ENCODE data around the gene NAALADL2.

Gene NAALADL2

DNA sequence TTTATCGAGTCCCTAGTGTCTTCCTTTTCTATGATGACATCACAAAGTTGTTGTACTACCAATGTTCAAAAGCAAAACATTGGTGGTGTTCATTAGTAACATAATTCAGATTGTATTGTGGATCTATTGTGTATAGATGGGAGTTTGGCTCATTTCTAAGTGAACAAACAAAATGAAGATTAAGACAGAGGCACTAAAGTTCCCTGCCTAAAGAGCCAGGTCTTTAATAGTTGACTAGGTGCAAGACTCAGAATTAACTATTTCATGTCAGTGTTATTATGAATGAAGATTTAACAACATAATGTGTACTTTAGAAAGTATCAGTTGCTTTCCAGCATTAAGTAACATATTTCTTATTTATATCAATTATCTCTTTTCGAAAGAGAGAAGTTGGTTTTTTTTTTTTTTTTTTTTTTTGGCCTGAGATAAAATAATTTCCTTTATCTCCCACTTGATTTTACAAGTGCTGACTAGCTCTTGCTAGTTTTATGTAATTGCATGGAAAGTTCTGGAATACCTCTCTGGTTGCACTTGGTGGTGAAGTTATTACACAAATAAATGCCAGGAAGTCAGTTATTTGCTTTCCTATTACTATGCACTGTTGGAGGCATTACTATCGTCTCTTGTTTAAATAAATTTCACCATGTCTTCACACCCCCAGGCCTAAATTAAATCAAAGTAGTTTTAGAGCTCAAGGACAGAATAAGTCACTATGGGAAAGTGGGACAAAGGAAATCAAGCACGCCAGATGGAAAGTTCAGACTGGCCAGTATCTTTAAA is 48.7 kb downstream of the NAALADL2 start:
- Histone ChIP-seq H3K27me3 (ENCODE audit: insufficient read depth, low read length, poor library complexity) (no peaks in the 10 kb centered on the region), H3K36me3 (ENCODE audit: insufficient read depth, low read length) (no peaks in the 10 kb centered on the region), H3K4me3 (ENCODE audit: low read depth in 1 of 2, low read length in 2 of 2) (no peak overlapping the region), H3K79me2 (ENCODE audit: insufficient read depth, low read length) (no peaks in the 10 kb centered on the region), H3K27ac (ENCODE audit: low read length) (no peak overlapping the region), H3K9me3 (ENCODE audit: insufficient read depth, low read length, severe bottlenecking) (no peaks in the 10 kb centered on the region), H3K4me1 (ENCODE audit: insufficient read depth, low read length) (no peaks in the 10 kb centered on the region), H3K4me2 (ENCODE audit: insufficient read depth, low read length) (no peak overlapping the region), H3K9ac (ENCODE audit: low read depth, low read length) (no peak overlapping the region), H2AFZ (ENCODE audit: low read depth, low read length) (no peak overlapping the region), H4K20me1 (ENCODE audit: insufficient read depth, low read length) (no peaks in the 10 kb centered on the region)
- DNase-seq (no peak), ATAC-seq (ENCODE audit: insufficient read depth, low read depth) (no peak)
- no peak for TF ChIP-seq CTCF (IDR thresholded peaks at IDR 0.05; ENCODE audit: borderline replicate concordance, extremely low read depth, low read length, poor library complexity, severe bottlenecking)
- TF ChIP-seq EZH2 (IDR thresholded peaks at IDR 0.05; ENCODE audit: borderline replicate concordance, low read depth, low read length, severe bottlenecking), result no peak

- H2AFZ ChIP-seq (ENCODE audit: low read depth, low read length), result no peak overlapping the region
- H3K4me2 ChIP-seq (ENCODE audit: insufficient read depth, low read length), result no peak overlapping the region
- H3K79me2 ChIP-seq (ENCODE audit: insufficient read depth, low read length), result no peaks in the 10 kb centered on the region
- DNase-seq (no peak), ATAC-seq (ENCODE audit: insufficient read depth, low read depth) (no peak)
- H3K27ac ChIP-seq (ENCODE audit: low read length), result no peak overlapping the region
- H3K36me3 ChIP-seq (ENCODE audit: insufficient read depth, low read length), result no peaks in the 10 kb centered on the region
- no peaks in the 10 kb centered on the region for H3K4me1 ChIP-seq (ENCODE audit: insufficient read depth, low read length)
- no peaks in the 10 kb centered on the region for H3K27me3 ChIP-seq (ENCODE audit: insufficient read depth, low read length, poor library complexity)
- no peaks in the 10 kb centered on the region for H3K9me3 ChIP-seq (ENCODE audit: insufficient read depth, low read length, severe bottlenecking)
- no peak overlapping the region for H3K4me3 ChIP-seq (ENCODE audit: low read depth in 1 of 2, low read length in 2 of 2)
- TF ChIP-seq EZH2 (IDR thresholded peaks at IDR 0.05; ENCODE audit: borderline replicate concordance, low read depth, low read length, severe bottlenecking) (no peak), CTCF (IDR thresholded peaks at IDR 0.05; ENCODE audit: borderline replicate concordance, extremely low read depth, low read length, poor library complexity, severe bottlenecking) (no peak)
- no peaks in the 10 kb centered on the region for H4K20me1 ChIP-seq (ENCODE audit: insufficient read depth, low read length)
- no peak overlapping the region for H3K9ac ChIP-seq (ENCODE audit: low read depth, low read length)
Measured at GRCh38 chr3:174931473-174932353, 72.6 kb downstream of the NAALADL2 start.

- Histone ChIP-seq H3K9me3 (ENCODE audit: insufficient read depth, low read length, severe bottlenecking) (no peaks in the 10 kb centered on the region), H3K27ac (ENCODE audit: low read length) (no peak overlapping the region), H3K36me3 (ENCODE audit: insufficient read depth, low read length) (no peaks in the 10 kb centered on the region), H3K79me2 (ENCODE audit: insufficient read depth, low read length) (no peaks in the 10 kb centered on the region), H3K4me2 (ENCODE audit: insufficient read depth, low read length) (no peak overlapping the region), H2AFZ (ENCODE audit: low read depth, low read length) (no peak overlapping the region), H4K20me1 (ENCODE audit: insufficient read depth, low read length) (no peaks in the 10 kb centered on the region), H3K4me3 (ENCODE audit: low read depth in 1 of 2, low read length in 2 of 2) (no peak overlapping the region), H3K27me3 (ENCODE audit: insufficient read depth, low read length, poor library complexity) (no peaks in the 10 kb centered on the region), H3K9ac (ENCODE audit: low read depth, low read length) (no peak overlapping the region), H3K4me1 (ENCODE audit: insufficient read depth, low read length) (no peaks in the 10 kb centered on the region)
- DNase-seq (no peak), ATAC-seq (ENCODE audit: insufficient read depth, low read depth) (no peak)
- TF ChIP-seq CTCF (IDR thresholded peaks at IDR 0.05; ENCODE audit: borderline replicate concordance, extremely low read depth, low read length, poor library complexity, severe bottlenecking) (no peak), EZH2 (IDR thresholded peaks at IDR 0.05; ENCODE audit: borderline replicate concordance, low read depth, low read length, severe bottlenecking) (no peak)
Measured at GRCh38 chr3:174936590-174936989, 77.5 kb downstream of the NAALADL2 start.

Data from DND-41 (cell line).